Nucleus accumbens (tissue), 56 donors: Measurements from ENCODE around the gene PDE4D.
"Not testable (repeated sequence)": the region's sequence is repeated elsewhere in the genome, so short reads cannot be mapped to it uniquely, and the experiment has no call there.

Experiments used
- DNase-seq, 56 donors: peaks; one replicate each; lab custom pipeline; 2025; lab: John Stamatoyannopoulos, UW

The PDE4D gene

GRCh38 chr5:59320420-59320819, 573.1 kb downstream of the PDE4D start:
- DNase-seq, result no peak

GRCh38 chr5:59319250-59319649, 574.3 kb downstream of the PDE4D start:
- no peak for DNase-seq

- no peak for DNase-seq
Observed at GRCh38 chr5:59317774-59318205, 575.7 kb downstream of the PDE4D start.

DNA sequence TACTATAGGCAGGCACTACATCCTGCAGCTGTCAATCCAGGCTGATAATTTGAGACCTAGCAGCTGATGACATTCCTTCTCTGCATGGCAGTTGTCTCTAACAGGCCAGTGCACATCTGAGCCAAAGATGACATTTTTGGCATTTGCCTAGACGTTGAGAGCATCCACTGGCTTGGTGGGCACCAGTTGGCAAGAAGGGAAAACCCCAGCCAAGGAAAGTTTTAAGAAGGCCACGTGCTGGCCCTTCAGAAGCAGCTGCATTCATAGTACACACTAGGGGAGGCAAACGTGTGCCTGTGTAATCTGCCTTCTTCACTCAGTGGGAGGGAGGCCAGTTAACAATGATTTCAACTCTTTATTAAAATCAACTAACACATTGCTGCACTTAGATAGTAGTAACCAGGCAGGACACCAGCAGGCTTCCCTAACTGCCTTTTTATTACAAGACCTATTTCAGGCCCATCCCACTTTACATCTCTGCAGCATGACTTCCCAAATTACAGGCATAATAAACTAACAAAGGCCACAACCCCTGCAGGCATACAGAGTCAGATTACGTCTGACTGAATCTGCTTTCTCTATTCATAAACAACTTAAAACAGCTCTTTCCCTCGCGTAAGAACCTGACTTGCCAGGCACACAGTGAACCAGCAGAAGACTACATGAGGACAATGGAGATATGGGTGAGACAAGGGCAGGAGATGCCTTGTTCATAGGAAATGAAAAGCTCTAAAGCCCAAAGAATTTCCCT, 576.3 kb downstream of the PDE4D start:
- no peak for DNase-seq

DNA sequence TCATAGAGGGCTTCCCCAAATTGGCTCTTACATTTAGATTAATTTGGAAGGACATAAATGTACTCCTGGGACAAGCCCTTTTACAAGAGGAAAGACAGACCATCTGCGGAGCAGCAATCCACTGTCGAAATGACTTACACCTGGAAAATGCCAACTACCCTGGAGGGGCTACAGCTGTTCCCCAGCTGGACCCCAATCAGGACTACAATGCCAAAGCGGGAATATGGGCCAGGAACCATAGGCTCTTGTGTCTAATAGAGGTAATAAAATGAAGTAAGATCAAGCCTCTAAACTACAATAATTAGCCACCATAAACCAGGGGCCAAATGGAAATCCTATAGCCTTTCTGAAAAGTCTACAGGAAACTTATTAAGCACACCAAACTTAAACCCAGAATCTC, 581.3 kb downstream of the PDE4D start:
- no peak for DNase-seq

GRCh38 chr5:59308685-59309084, 584.8 kb downstream of the PDE4D start:
- not testable (repeated sequence) for DNase-seq

DNA sequence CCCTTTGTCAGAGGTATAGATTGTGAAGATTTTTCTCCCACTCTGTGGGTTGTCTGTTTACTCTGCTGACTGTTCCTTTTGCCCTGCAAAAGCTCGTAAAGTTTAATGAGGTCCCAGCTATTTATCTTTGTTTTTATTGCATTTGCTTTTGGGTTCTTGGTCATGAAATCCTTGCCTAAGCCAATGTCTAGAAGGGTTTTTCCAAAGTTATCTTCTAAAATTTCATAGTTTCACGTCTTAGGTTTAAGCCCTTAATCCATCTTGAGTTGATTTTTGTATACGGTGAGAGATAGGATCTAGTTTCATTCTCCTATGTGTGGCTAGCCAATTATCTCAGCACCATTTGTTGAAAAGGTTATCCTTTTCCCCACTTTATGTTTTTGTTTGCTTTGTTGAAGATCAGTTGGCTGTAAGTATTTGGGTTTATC, 590.2 kb downstream of the PDE4D start:
- not testable (repeated sequence) for DNase-seq

DNA sequence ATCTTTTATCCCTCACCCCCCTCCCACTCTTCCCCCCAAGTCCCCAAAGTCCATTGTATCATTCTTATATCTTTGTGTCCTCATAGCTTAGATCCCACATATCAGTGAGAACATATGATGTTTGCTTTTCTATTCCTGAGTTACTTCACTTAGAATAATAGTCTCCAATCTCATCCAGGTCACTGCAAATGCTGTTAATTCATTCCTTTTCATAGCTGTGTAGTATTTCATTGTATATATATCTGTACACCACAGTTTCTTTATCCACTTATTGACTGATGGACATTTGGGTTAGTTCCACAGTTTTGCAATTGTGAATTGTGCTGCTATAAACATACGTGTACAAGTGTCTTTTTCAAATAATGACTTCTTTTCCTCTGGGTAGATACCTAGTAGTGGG, 591.0 kb downstream of the PDE4D start:
- not testable (repeated sequence) for DNase-seq

DNA sequence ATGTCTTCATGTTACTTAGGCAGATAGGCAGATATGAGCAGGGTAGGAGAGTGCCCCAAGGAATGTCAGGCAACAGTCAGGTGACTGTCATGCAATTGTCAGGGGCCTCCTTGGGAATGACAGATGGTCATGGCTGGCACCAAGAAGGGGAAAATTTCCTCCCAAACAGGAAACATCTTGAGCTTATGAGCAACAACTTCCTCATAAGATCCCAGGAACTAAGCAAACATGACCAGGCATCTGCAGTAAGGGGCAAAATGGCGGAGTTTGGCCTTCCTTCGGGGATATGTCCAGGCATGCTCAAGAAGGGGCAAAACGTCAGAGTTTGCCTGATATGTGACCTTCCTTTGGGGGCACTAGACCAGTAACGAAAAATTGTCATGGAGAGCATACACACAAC, 591.8 kb downstream of the PDE4D start:
- no peak for DNase-seq

GRCh38 chr5:59300930-59301329, 592.6 kb downstream of the PDE4D start:
- no peak for DNase-seq

GRCh38 chr5:59299006-59299405, 594.5 kb downstream of the PDE4D start:
- no peak for DNase-seq

- DNase-seq, result no peak
Observed at GRCh38 chr5:59296317-59297264, 596.9 kb downstream of the PDE4D start.

DNA sequence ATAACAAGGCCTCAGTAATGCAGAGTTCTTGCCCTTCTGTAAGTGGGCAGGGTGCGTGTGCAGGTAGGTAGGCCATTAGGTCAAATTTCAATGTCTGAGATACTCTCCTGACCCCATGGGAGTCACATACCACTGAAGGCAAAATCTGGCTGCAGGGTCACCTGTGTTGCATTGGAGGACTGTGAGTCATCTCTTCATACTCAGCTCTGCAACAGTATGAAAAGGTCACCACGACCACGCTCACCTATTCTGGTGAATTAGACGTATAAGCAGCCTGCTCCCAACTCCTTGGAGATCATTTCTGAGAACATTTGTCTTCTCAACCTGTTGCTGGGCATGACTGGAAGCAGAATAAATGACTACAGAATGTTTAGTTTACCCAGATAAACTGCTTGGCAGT, 599.8 kb downstream of the PDE4D start:
- DNase-seq, result no peak

DNA sequence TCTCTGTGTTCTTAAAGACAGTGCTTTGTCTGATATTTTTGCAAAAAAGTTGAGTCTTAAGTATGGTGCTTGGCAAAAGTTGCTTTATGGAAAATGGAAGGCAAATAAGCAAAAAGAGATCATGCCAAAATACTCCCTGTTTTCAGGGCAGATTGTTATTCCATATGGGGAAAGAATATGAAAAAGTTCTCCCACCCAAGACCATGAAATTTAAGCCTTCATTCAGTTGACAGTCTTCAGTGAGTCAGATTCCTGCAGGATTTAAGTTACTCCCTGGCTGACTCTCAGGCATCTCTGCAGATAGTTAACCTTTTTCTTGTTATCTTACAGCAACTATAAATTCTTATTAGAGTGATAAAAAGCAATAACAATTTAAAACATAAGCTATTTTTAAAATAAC, 601.6 kb downstream of the PDE4D start:
- no peak for DNase-seq

GRCh38 chr5:59287884-59288283, 605.6 kb downstream of the PDE4D start:
- DNase-seq, result no peak

DNA sequence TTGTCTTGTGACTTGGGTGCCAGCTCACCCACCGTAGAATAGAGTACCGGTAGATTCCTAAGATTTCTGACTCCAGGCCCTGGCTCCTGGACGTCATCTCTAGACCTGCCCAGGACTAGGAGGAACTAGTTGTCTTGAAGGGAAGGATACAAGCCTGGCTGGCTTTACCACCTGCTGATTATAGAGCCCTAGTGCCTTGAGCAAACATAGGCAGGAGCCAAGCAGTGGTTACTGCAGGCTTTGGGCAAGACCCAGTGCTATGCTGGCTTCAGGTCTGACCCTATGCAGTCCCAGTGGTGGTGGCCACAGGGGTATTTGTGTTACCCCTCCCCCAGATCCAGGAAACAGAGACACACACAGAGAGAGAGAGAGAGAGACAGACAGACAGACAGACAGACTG, 606.2 kb downstream of the PDE4D start:
- no peak for DNase-seq

GRCh38 chr5:59286510-59286909, 607.0 kb downstream of the PDE4D start:
- DNase-seq, result no peak

- DNase-seq, result no peak
Observed at GRCh38 chr5:59285300-59286016, 608.1 kb downstream of the PDE4D start.

GRCh38 chr5:59282726-59283125, 610.8 kb downstream of the PDE4D start:
- no peak for DNase-seq

DNA sequence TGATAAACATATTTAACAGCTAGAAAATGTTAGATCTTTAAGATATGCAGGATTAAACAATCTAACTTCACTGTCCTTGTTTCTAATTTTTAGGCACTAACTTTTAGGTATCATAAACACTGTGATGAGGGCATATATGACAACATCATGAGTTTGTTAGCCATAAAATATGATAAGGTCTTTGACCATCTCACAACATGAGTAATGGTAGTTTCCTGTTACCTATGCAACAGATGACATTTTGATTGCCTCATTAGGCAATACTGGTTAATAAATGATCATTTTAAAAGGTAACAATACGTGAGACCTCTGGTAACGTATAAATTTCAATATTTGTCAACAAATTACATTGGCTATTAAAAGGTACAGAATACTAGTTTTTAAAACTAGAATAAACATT, 613.5 kb downstream of the PDE4D start:
- DNase-seq, result no peak

- no peak for DNase-seq
Observed at GRCh38 chr5:59276917-59277372, 616.6 kb downstream of the PDE4D start.
